ENCODE measurements around the gene SLC1A1.

The SLC1A1 gene

GRCh38 chr9:4590430-4591122, 100.3 kb downstream of the SLC1A1 start:
- TF ChIP-seq, protein P1, sequence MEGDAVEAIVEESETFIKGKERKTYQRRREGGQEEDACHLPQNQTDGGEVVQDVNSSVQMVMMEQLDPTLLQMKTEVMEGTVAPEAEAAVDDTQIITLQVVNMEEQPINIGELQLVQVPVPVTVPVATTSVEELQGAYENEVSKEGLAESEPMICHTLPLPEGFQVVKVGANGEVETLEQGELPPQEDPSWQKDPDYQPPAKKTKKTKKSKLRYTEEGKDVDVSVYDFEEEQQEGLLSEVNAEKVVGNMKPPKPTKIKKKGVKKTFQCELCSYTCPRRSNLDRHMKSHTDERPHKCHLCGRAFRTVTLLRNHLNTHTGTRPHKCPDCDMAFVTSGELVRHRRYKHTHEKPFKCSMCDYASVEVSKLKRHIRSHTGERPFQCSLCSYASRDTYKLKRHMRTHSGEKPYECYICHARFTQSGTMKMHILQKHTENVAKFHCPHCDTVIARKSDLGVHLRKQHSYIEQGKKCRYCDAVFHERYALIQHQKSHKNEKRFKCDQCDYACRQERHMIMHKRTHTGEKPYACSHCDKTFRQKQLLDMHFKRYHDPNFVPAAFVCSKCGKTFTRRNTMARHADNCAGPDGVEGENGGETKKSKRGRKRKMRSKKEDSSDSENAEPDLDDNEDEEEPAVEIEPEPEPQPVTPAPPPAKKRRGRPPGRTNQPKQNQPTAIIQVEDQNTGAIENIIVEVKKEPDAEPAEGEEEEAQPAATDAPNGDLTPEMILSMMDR (IDR thresholded peaks at IDR 0.05; ENCODE audit: low read depth, low read length, missing control alignments), result no peak
- no peak overlapping the region for H3K4me3 ChIP-seq (ENCODE audit: low read depth, low read length)
- in situ Hi-C loops (cut with HindIII; ENCODE audit: low sequenced_read_pairs), result no loop called here
- no peak for DNase-seq (ENCODE audit: low read depth)

DNA sequence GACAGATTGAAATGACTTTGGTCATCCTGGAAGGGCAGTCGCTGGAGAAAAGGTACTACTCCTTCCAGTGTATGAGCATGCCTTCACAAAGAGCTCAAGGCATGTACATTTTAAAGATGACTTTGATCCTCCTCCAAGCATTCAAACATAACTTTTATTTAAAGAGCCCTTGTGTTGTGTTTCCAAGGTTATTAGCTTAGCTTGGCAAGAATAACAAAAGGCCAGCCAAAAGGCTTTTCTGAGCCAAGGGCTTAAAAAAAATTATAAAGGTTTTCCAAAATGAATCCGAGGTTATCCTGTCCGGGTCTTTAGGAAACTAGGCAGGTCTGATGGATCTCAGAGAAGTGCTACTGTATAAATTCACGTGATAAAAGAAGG, 100.8 kb downstream of the SLC1A1 start:
- no peak overlapping the region for H3K4me3 ChIP-seq (ENCODE audit: low read depth, low read length)
- in situ Hi-C loops (cut with HindIII; ENCODE audit: low sequenced_read_pairs), result no loop called here
- TF ChIP-seq, protein P1 (IDR thresholded peaks at IDR 0.05; ENCODE audit: low read depth, low read length, missing control alignments), result no peak

GRCh38 chr9:4592295-4592694, 102.0 kb downstream of the SLC1A1 start:
- H3K4me3 ChIP-seq (ENCODE audit: low read depth, low read length), result no peak overlapping the region
- TF ChIP-seq, protein P1 (IDR thresholded peaks at IDR 0.05; ENCODE audit: low read depth, low read length, missing control alignments), result no peak
- in situ Hi-C loops (cut with HindIII; ENCODE audit: low sequenced_read_pairs), result no loop called here
- no peak for DNase-seq (ENCODE audit: low read depth)

More for the DNA sequence above, 100.8 kb downstream of the SLC1A1 start:
- peak; percentile 22 for DNase-seq (ENCODE audit: low read depth)

DNA sequence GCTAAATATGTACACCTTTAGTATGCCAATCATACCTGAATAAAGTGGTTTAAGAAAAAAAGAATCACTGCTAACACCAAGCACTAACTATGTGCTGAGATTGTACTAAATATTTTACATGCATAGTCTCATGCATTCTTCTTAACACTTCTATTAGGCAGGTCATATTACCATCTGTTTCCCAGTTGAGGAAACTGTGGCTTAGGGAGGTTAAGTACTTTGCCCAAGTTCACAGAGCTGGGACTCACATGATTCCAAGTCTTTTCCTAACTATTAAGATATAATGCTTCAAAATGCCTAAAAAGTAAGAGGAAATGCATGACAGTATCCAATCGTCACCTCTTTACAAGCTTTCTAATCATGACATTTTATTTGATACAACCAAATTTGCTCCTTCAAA, 102.6 kb downstream of the SLC1A1 start:
- no peak overlapping the region for H3K4me3 ChIP-seq (ENCODE audit: low read depth, low read length)
- in situ Hi-C loops (cut with HindIII; ENCODE audit: low sequenced_read_pairs), result no loop called here
- TF ChIP-seq, protein P1 (IDR thresholded peaks at IDR 0.05; ENCODE audit: low read depth, low read length, missing control alignments), result no peak
- no peak for DNase-seq (ENCODE audit: low read depth)

DNA sequence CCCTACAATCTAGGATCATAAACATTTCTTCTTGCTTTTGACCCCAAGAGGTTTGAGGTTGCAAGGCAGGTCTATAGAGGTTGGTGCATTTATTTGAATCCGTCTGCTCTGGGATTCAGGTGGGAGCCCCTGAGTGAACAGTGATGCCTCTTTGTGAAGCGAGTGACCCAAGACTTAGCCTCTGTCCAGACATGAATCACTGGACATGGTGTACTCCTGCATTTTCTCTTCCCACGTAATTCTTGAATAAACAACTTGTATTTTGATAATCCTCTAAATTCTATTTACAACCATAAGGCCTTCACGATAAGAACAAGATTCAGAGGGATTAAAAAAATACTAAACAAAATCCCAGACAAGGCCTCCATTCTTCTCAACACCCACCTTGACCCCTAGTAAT, 104.3 kb downstream of the SLC1A1 start:
- in situ Hi-C loops (cut with HindIII; ENCODE audit: low sequenced_read_pairs), result no loop called here

DNA sequence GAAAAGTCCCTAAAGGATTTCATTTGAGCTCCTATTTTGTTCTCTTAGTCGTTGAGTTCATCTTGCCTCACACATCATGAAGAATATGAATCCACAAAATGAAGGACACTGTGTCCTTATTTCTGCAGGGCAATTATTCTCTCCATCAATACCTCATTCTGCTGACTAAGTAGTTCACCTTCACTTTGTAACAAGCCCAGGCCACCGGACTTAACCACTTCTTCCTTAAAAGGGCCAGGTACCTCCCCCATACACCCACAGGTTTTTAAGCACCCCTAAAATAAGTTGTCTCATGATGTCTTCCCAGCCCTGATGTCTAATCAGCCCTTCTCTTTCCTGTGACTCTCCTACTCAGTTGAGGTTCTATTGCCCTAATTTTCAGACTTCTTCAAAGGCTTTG, 104.7 kb downstream of the SLC1A1 start:
- DNase-seq (ENCODE audit: low read depth), result no peak
- TF ChIP-seq, protein P1 (IDR thresholded peaks at IDR 0.05; ENCODE audit: low read depth, low read length, missing control alignments), result no peak
- in situ Hi-C loops (cut with HindIII; ENCODE audit: low sequenced_read_pairs), result no loop called here
- H3K4me3 ChIP-seq (ENCODE audit: low read depth, low read length), result no peak overlapping the region

More for the DNA sequence above, 104.3 kb downstream of the SLC1A1 start:
- H3K4me3 ChIP-seq (ENCODE audit: low read depth, low read length), result no peak overlapping the region
- DNase-seq (ENCODE audit: low read depth), result no peak
- TF ChIP-seq, protein P1 (IDR thresholded peaks at IDR 0.05; ENCODE audit: low read depth, low read length, missing control alignments), result no peak
